KG1 (cell line): Measurements from ENCODE around the gene CCL3.
A peak's percentile ranks its signal among the peaks of the same experiment; 100 is the strongest.
"Not testable (repeated sequence)": the region's sequence is repeated elsewhere in the genome, so short reads cannot be mapped to it uniquely, and the experiment has no call there.

ENCODE experiments used
- DNase-seq: peaks from one replicate; lab custom pipeline; 2025; lab: John Stamatoyannopoulos, UW

CCL3 gene

GRCh38 chr17:36086791-36087190 lies 3.2 kb downstream of the CCL3 start:
- DNase-seq: no peak

GRCh38 chr17:36085765-36086164 lies 4.2 kb downstream of the CCL3 start:
- DNase-seq: peak; percentile 21

- DNase-seq: not testable (repeated sequence)
Observed at GRCh38 chr17:36083691-36084090, 6.3 kb downstream of the CCL3 start.

- peak; percentile 77 for DNase-seq
Observed at GRCh38 chr17:36082482-36083120, 7.3 kb downstream of the CCL3 start.

- DNase-seq: not testable (repeated sequence)
Observed at GRCh38 chr17:36081681-36082471, 8.1 kb downstream of the CCL3 start.

GRCh38 chr17:36074365-36074764 lies 15.6 kb downstream of the CCL3 start:
- no peak for DNase-seq

- peak; percentile 19 for DNase-seq
Observed at GRCh38 chr17:36072431-36073121, 17.4 kb downstream of the CCL3 start.

- no peak for DNase-seq
Observed at GRCh38 chr17:36071751-36072150, 18.2 kb downstream of the CCL3 start.

GRCh38 chr17:36070427-36070826 lies 19.5 kb downstream of the CCL3 start:
- no peak for DNase-seq

- DNase-seq: no peak
Observed at GRCh38 chr17:36069136-36069535, 20.8 kb downstream of the CCL3 start.

GRCh38 chr17:36068524-36068923 lies 21.4 kb downstream of the CCL3 start:
- DNase-seq: no peak

GRCh38 chr17:36066365-36066985 lies 23.5 kb downstream of the CCL3 start:
- no peak for DNase-seq

GRCh38 chr17:36063786-36064541 lies 26.0 kb downstream of the CCL3 start, which contains the start of gene CCL18:
Gene CCL18, plus strand, starts transcription at chr17:36064272. Its CDS starts 71 bp downstream, at chr17:36064343.
- DNase-seq: no peak

- no peak for DNase-seq
Observed at GRCh38 chr17:36060816-36061215, 29.1 kb downstream of the CCL3 start.

- no peak for DNase-seq
Observed at GRCh38 chr17:36059406-36059805, 30.5 kb downstream of the CCL3 start.

- DNase-seq: no peak
Observed at GRCh38 chr17:36057911-36058310, 32.0 kb downstream of the CCL3 start.

- DNase-seq: no peak
Observed at GRCh38 chr17:36055921-36056520, 33.9 kb downstream of the CCL3 start.

- DNase-seq: no peak
Observed at GRCh38 chr17:36055171-36055570, 34.8 kb downstream of the CCL3 start.

GRCh38 chr17:36049643-36050042 lies 40.3 kb downstream of the CCL3 start:
- DNase-seq: no peak

GRCh38 chr17:36048066-36048465 lies 41.9 kb downstream of the CCL3 start:
- no peak for DNase-seq
